Keratinocyte (primary cell): Measurements from ENCODE around the gene TTLL8.

Experiments used
- CTCF ChIP-seq, 3 experiments: IDR thresholded peaks in 1 of 3; conservative IDR thresholded peaks in 1 of 3; optimal IDR thresholded peaks in 1 of 3; 2 replicates in 2 of 3; 3 replicates in 1 of 3; pipeline versions ENCODE3 to v1.5.1; 2011; ENCODE audit warnings: low read length in 3 of 3, mild to moderate bottlenecking in 3 of 3, moderate library complexity in 2 of 3, control low read depth in 1 of 3, inconsistent platforms in 1 of 3; ENCODE audit not compliant: insufficient read depth in 2 of 3; ENCODE audit errors: extremely low read depth in 1 of 3
- EZH2 ChIP-seq: IDR thresholded peaks from one replicate; pipeline ENCODE4 v1.6.1; 2012; ENCODE audit warnings: inconsistent platforms, mild to moderate bottlenecking, low read length, moderate library complexity

DNA sequence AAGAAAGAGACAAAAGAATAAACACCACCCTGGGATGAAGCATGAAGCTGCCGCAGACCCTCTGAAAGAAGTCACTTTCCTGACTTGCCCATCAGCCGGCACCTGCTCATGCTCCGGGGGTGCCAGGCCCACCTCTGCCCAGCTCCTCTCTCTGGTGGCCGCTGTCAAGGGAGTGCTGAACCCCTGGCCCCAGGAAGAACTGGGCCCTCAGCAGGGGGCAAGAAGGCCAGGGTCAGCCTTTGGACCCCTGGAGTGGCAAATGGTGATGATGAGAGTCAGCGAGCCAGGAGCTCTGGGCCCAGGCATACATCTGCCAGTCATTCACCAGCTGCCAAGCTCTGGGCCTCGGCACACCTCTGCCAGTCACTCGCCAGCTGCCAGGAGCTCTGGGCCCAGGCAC is 17.4 kb downstream of the TTLL8 start:
- TF ChIP-seq EZH2 (no peak), CTCF (optimal IDR thresholded peaks at IDR 0.05 in 1 of 3, IDR thresholded peaks at IDR 0.05 in 1 of 3, conservative IDR thresholded peaks at IDR 0.05 in 1 of 3; ENCODE audit: extremely low read depth in 1 of 3, insufficient read depth in 2 of 3, low read length in 3 of 3) (no peak)
